Smooth muscle cell of the brain vasculature (primary cell): Measurements from ENCODE around the gene AFG3L2.

Experiments used
- DNase-seq: peaks from one replicate; pipeline ENCODE4 v3.0.0-alpha.2; 2012; ENCODE audit warnings: low read depth, low spot score

The AFG3L2 gene

GRCh38 chr18:12304351-12305210, 72.4 kb downstream of the AFG3L2 start:
- DNase-seq = no peak

DNA sequence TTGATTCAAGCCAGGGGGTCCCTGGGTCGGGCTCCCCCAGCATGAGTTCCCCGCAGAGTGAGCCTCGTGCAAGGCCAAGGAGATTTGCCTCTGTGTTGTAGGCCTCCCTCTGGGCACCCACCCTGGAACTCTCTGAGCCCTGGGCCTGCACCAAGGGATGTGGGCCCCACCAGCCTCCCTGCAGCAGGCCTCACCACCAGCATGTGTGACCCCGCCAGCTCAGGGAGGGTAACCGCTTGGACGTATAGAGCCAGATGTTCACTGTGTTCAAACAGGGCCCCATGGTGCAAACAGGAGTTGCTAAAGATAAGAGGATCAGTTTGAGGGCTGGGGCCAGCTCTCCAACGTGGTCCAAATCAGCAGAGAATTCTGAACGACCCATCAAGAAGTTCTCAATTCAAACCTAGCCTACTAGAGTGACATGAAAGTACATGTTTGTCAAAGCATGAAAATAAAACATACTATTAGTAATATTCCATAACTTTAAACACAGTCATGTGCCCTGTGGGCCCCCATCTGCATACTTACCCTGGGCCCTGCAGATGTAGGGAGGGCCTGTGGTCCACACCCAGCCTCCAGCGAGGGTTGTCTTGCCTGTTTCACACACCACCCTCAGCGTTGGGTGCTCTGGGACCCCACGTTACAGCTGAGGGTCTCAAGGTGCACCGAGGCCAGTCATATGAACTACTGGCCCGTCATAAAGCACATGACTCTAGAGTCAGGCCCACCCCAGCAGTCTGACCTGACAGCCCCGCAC, 74.5 kb downstream of the AFG3L2 start:
- no peak for DNase-seq

- no peak for DNase-seq
Observed at GRCh38 chr18:12301263-12302005, 75.6 kb downstream of the AFG3L2 start.

DNA sequence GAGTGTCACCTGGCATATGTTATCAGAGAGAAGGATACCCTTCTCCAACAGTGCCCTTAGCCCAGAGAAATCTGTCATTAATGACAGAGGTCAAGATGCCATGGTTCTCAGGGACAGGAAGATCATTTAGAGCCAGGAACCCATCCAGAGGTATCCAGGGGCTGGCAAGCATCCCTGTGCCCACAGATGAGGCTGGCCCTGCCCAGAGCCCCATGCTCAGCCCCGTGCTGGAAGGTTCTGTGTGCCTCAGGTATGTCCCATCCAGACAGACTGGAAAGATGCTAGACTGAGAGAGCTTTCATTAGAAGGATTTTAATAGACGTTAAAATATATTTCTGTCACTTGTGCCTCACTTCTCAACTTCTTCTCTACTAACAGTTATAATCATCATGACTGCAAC, 77.2 kb downstream of the AFG3L2 start:
- DNase-seq = no peak

DNA sequence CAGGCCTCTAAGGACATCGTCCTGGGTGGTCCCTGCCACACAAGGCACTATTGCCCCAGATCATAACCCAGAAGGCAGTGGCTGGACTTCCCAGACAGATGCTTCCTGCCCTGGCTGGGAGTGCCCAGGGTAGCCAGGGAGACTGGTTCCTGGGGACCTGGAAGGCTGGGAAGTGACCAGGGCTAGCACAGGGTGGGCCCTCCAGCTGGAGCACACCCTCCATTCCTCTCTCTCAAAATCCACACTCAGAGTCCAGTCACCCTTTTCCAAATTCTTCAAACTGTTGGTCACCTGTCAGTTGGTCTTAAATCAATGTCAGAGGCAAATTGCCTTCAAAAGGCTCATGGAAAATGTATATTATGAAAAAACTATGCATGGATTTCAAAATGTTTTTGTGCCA, 80.6 kb downstream of the AFG3L2 start:
- DNase-seq = no peak

GRCh38 chr18:12296087-12296403, 81.0 kb downstream of the AFG3L2 start:
- DNase-seq = no peak

DNA sequence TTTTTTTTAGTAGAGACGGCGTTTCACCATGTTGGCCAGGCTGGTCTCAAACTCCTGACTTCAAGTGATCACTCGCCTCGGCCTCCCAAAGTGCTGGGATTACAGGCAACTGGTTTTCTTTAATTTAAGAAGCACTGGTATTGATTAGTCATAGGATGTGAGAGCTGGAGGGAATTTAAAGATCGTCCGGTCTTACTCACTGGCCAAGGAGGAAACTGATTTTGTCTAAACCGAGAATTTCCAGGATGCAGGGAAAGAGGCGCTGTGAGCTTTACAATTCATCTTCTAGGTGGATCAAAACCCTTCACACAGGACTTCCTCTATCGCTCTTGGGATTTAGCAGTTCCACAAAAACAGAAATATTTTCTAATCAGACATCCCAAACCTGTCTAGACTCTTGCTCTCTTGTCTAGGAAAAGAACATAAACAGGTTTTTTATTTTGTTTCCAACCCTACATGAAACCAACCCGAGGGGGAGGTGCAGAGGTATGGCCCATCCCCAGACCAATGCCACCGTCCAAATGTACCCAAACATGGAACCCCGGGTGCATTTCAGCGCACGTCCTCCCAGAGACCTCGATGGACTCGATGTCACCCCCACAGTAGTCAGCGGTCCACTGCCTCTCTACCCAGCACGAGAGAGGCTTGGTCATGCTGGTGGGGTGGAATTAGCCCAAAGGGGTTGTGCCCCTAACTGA, 81.5 kb downstream of the AFG3L2 start:
- DNase-seq = no peak

DNA sequence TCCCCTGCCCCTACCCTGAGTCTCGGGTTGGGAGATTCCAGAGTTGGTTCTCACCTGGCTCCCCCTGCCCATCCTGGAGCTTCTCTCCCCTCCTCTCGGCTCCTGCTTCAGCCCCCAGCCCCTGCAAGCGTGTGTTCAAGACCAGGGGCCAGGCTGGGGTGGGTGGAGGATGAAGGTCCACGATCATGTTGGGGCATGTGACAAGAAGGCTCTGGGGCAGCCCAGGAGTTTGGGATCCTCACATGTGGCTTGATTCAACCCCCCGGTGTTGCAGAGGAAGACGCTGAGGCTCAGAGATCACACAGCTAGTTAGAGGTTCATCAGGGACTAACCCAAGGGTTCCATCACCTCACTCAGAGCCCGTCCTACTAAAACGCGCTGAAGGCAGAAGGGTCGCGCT, 83.2 kb downstream of the AFG3L2 start:
- no peak for DNase-seq

- DNase-seq = no peak
Observed at GRCh38 chr18:12291690-12292089, 85.3 kb downstream of the AFG3L2 start.

DNA sequence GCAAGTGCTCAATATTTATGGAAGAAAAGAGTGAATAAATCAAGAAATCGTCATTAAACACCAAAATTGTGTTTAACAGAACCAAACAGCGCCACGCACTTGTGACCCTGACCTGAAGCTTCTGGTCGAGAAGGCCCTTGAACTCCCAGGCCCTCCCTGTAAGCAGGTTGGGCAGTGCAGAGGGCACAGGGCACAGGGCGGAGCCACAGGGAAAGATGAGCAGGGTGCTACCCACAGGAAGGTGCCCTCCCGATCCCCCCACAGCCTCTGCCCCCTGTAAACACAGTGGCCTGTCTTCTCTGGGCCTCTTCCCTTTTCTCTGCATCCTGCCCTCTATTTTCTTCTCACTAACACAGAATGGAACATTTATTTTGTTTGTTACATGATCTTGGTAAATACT, 85.9 kb downstream of the AFG3L2 start:
- DNase-seq = no peak

GRCh38 chr18:12290086-12290485, 86.9 kb downstream of the AFG3L2 start:
- DNase-seq = no peak

GRCh38 chr18:12288403-12288755, 88.6 kb downstream of the AFG3L2 start:
- no peak for DNase-seq

GRCh38 chr18:12287684-12288402, 89.2 kb downstream of the AFG3L2 start:
- no peak for DNase-seq

- no peak for DNase-seq
Observed at GRCh38 chr18:12287131-12287681, 89.8 kb downstream of the AFG3L2 start.

DNA sequence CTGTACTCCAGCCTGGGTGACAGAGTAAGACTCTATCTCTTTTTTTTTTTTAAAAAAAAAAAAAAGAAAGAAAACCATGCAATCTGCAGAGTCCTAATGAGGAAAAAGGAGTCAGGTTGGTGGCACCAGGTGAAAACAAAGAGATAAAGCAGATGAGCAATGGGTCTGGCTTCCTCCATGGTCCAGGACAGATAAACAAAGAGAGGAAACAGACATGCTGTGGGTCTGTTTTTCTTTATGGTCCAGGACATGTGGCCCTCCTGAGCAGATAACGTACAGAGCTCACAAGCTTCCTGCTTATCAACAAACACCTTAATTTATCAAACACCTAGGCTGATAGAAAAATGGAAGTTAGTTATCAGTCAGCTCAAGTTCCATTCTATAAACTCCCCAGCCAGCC, 93.4 kb downstream of the AFG3L2 start:
- DNase-seq = no peak

DNA sequence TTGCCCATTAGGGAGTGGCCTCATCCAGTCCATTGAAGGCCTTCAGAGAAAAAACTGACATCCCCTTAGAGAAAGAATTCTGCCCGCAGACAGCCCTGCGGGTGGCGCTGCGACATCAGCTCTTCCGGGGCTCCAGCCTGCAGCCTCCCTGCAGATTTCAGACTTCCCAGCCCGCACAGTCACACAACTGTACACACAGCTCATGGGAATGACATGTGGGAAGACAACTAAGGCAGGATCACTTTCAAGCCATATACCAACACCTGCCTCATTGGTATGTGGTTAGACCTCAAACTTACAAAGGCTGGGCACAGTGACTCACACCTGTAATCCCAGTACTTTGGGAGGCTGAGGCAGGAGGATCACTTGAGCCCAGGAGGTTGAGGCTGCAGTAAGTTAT, 93.8 kb downstream of the AFG3L2 start:
- DNase-seq = no peak

DNA sequence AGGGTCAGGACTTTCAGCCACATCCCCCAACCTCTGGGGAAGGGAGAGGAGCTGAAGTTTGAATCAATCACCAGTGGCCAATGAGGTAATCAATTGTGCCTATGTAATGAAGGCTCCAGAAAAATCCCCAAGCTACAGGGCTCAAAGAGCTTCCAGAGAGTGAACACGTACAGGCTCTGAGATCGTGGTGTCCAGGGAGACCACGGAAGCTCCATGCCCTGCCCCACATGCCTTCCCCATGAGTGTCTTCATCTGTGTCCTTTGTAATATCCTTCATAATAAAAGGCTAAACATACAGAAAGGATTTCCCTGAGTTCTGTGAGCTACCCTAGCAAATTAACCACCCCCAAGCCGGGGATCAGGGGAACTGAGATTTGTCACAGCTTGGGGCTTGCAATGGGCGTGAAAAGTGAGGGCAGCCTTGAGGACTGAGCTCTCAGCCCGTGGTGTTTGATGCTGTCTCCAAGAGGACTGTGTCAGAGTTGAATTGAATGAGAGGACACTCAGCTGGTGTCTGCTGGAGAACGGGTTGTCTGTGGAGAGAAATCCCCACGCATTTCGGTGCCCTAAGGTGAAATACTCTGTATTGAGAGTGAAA, 94.5 kb downstream of the AFG3L2 start:
- DNase-seq = no peak

- DNase-seq = no peak
Observed at GRCh38 chr18:12281861-12282260, 95.2 kb downstream of the AFG3L2 start.

- DNase-seq = no peak
Observed at GRCh38 chr18:12279781-12280531, 97.1 kb downstream of the AFG3L2 start.
